ENCODE measurements around the gene DCDC2C. TPM values are rescaled to one million over a fixed set of nuclear protein-coding genes. Genes with fewer than 3 reads are reported as not detected.
A peak's percentile ranks its signal among the peaks of the same experiment; 100 is the strongest.

Gene DCDC2C
- total RNA-seq, 8 experiments from 2014 or later, result not detected

DNA sequence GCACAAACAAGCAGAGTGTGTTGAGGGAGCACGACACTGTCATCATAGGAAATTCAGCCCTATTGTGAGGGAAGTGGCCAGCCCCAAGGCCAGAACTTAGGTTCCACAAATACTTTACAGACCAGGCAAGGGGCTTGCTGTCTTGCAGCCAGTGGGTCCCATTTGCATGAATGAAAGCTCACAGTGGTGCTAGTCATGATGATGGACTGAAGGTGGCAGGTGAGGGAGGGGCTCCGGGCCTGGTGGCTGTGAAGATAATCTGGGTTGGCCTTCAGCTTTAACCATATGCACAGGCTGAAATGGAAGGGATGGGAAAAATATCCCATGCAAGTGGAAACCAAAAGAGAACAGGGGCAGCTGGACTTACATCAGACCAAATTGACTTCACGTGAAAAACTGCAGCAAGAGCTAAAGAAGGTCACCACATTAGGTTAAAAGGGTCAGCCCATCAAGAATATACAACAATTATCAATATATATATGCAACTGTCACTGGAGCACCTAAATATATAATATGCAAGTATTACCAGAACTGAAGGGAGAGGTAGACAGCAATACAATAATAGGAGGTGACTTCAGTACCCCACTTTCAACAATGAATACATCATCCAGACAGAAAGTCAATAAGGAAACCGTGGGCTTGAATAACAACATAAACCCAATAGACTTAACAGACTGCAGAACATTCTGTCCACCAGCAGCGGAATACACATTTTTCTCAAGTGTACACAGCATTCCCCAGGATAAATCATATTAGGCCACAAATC lies 39.6 kb downstream of the DCDC2C start:
- 0 to 75% (median 59%) methylated on average over 1 to 5 of the region's 5 CpGs; no CpG with 5 or more reads in 1 of the 10 experiments for WGBS, 10 experiments
- H3K27ac ChIP-seq, result peak overlapping the region in 1 of 2 donors; percentile 70
- H3K4me3 ChIP-seq, result no peak overlapping the region
- in situ Hi-C loops (cut with MboI; ENCODE audit: low pct_unique_long_range_greater_than_20kb in 2 of 9, low sequenced_read_pairs in 9 of 9, unreplicated experiment in 9 of 9), result loop anchor here in 1 of 9 experiments (25.0 kb wide), 1 partner anchor 1019 kb away; no protein-coding TSS in a partner anchor
- peaks cover 6 to 18% of the 10 kb centered on the region in 2 donors for H3K4me1 ChIP-seq (replicated peaks in 1 of 2)
- ATAC-seq (replicated peaks in 6 of 8), result peak in 5 of 8 experiments; percentile 52 to 87 (median 79)

DNA sequence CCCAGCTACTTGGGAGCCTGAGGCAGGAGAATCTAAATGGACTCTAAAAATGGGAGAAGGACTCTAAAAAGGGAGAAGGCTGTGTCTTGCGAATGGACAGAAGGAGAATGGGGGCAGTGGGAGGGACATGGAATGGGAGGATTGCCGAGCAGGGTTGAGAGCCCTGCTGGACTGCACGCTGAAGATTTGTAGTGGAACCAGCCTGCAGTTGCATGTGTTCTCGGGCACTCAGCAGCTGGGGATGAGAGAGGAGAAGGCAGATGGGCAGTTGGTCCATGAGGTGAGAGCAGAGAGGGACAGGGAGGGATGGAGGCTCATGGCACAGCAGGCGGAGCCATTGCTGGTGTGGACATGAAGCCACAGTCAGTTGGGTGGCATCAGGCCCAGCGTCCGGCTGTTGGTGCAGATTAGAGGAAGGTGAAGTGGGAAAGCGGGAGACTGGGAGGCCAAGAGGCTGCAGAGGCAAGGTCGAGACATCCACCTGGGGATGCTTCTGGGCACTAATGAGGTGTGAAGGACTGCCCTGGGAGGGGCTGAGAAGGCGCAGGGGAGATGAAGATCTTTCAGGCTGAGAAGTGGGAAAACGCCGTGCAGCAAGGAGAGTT lies 40.7 kb downstream of the DCDC2C start:
- Histone ChIP-seq H3K27ac (peak overlapping the region; percentile 2 to 51), H3K4me1 (replicated peaks in 1 of 2) (peaks cover 6 to 22% of the 10 kb centered on the region in 2 donors), H3K4me3 (no peak overlapping the region)
- in situ Hi-C loops (cut with MboI; ENCODE audit: low pct_unique_long_range_greater_than_20kb in 2 of 9, low sequenced_read_pairs in 9 of 9, unreplicated experiment in 9 of 9), result loop anchor here in 1 of 9 experiments (25.0 kb wide), 1 partner anchor 1018 kb away; no protein-coding TSS in a partner anchor
- WGBS, 10 experiments, result 20 to 92% (median 73%) methylated on average over 2 to 10 of the region's 12 CpGs; no CpG with 5 or more reads in 2 of the 10 experiments
- ATAC-seq (replicated peaks in 6 of 8), result no peak

DNA sequence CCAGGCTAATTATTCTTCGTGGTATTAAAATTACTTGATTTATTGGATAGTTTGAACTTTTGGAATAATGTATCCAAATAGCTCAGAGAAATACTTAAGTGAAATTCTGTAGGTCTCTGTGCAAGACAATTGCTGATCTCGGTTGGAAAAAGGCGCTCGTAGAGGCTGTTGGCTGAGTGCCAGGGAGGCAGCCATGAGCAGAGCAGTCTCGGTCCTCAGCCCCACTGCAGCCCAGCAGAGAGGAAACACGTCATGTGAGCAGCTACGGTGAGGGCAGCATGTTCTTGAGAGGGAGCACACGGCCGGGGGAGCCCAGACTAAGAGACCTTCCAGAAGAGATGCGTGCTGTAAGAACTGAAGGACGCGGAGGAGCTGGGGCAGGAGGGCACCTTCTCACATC lies 42.5 kb downstream of the DCDC2C start:
- in situ Hi-C loops (cut with MboI; ENCODE audit: low pct_unique_long_range_greater_than_20kb in 2 of 9, low sequenced_read_pairs in 9 of 9, unreplicated experiment in 9 of 9), result loop anchor here in 1 of 9 experiments (25.0 kb wide), 1 partner anchor 1016 kb away; no protein-coding TSS in a partner anchor
- ATAC-seq (replicated peaks in 6 of 8), result no peak
- H3K4me1 ChIP-seq (replicated peaks in 1 of 2), result peaks cover 6 to 19% of the 10 kb centered on the region in 2 donors
- 23 to 82% (median 77%) methylated on average over 1 to 12 of the region's 12 CpGs; no CpG with 5 or more reads in 1 of the 10 experiments for WGBS, 10 experiments
- H3K27ac ChIP-seq, result no peak overlapping the region
- no peak overlapping the region for H3K4me3 ChIP-seq

DNA sequence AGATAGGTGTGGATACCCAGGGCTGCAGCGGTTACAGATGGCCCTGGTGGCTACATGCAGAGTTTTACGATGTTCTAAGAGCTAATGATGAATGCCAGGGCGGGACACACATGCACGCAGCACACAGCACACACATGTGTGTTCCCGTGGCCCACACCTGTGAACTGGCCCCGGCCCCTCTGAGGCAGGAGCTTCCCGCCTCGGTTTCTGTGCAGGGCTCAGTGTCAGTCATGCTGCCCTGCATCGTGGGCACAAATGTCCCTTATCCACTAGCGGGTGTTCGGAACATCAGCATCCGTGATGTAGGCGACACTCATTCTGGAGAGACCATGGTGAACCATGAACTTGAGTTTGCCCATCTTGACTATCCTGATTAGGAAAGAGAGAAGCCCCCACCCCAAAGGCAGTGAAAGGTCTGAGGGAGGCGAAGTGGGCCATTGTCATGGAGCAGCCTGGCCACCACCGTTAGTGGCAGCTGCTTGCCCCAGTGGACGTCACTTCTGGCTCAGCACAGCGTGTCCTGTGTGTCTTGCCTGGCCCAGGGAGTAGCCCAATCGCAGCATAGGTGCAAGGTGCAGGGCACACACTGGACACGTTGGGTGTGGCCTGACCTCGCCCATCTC lies 43.8 kb downstream of the DCDC2C start:
- WGBS, 10 experiments, result 20 to 93% (median 83%) methylated on average over 2 to 14 of the region's 20 CpGs; no CpG with 5 or more reads in 1 of the 10 experiments
- Histone ChIP-seq H3K4me1 (replicated peaks in 1 of 2) (peaks cover 14 to 31% of the 10 kb centered on the region in 2 donors), H3K27ac (no peak overlapping the region), H3K4me3 (no peak overlapping the region)
- no peak for ATAC-seq (replicated peaks in 6 of 8)
- in situ Hi-C loops (cut with MboI; ENCODE audit: low pct_unique_long_range_greater_than_20kb in 2 of 9, low sequenced_read_pairs in 9 of 9, unreplicated experiment in 9 of 9), result loop anchor here in 1 of 9 experiments (25.0 kb wide), 1 partner anchor 1015 kb away; no protein-coding TSS in a partner anchor

DNA sequence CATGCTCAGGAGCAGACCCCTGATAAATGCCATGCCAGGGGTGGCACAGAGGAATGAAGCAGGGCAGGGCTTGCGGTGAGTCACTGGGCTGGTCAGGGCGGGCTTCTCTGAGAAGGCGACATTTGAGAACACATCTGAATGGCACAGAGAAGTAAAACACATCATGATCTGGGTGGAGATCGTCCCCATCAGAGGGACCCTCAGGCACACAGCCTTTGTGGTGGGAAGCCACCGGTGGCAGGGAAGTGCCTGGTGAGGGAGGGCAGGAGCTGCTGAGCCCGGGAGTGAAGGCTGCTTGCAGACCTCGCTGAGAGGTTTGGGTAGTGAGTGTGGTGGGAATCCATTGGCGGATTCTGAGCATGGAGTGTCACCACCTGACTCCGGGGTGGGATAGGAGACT lies 44.5 kb downstream of the DCDC2C start:
- no peak for ATAC-seq (replicated peaks in 6 of 8)
- no peak overlapping the region for H3K27ac ChIP-seq
- WGBS, 10 experiments, result 20 to 100% (median 72%) methylated on average over 1 to 4 of the region's 9 CpGs; no CpG with 5 or more reads in 4 of the 10 experiments
- peaks cover 10 to 32% of the 10 kb centered on the region in 2 donors for H3K4me1 ChIP-seq (replicated peaks in 1 of 2)
- H3K4me3 ChIP-seq, result no peak overlapping the region
- in situ Hi-C loops (cut with MboI; ENCODE audit: low pct_unique_long_range_greater_than_20kb in 2 of 9, low sequenced_read_pairs in 9 of 9, unreplicated experiment in 9 of 9), result loop anchor here in 1 of 9 experiments (25.0 kb wide), 1 partner anchor 1014 kb away; no protein-coding TSS in a partner anchor

DNA sequence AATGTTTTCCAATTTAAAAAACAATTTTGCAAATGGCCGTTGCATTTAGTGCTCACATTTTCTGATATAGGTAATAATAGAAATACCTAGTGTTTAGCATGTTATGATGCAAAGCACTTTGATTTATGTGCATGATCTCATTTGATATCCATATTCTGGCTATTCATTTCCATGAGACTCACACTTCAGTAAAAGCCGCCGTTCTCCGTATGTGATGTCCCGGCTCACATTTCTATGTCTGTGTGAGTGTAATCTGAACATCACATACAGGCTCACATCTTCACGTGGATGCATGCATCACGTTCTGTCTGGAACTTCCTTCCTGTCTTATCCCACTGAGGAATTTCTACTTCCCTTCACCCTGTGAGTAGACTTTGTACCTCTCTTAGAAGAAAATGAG lies 45.8 kb downstream of the DCDC2C start:
- H3K27ac ChIP-seq, result no peak overlapping the region
- 13 to 93% (median 78%) methylated on average over 1 to 7 of the region's 7 CpGs; no CpG with 5 or more reads in 1 of the 10 experiments for WGBS, 10 experiments
- no peak overlapping the region for H3K4me3 ChIP-seq
- in situ Hi-C loops (cut with MboI; ENCODE audit: low pct_unique_long_range_greater_than_20kb in 2 of 9, low sequenced_read_pairs in 9 of 9, unreplicated experiment in 9 of 9), result loop anchor here in 1 of 9 experiments (25.0 kb wide), 1 partner anchor 1013 kb away; no protein-coding TSS in a partner anchor
- H3K4me1 ChIP-seq (replicated peaks in 1 of 2), result peaks cover 17 to 31% of the 10 kb centered on the region in 2 donors
- ATAC-seq (replicated peaks in 6 of 8), result peak in 5 of 8 experiments; percentile 31 to 76 (median 71)

DNA sequence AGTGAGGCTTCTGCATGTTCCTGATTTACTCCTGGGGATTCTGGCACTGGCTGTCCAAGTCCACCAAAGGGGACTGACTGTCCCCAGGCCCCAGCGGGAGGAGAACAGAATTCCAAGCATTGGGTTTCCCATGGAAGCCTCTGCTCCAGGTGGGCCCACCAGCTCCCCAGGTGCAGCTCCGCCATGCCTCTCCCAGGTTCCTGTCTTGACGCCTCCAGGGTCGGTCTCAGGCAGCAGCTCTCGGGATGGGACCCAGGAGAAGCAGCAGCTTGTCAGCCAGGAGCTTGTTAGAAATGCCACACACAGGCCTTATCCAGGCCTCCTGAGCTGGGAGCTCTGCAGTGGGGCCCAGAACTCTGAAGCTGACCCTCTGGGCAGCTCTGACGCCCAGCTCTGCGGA lies 47.9 kb downstream of the DCDC2C start:
- in situ Hi-C loops (cut with MboI; ENCODE audit: low pct_unique_long_range_greater_than_20kb in 2 of 9, low sequenced_read_pairs in 9 of 9, unreplicated experiment in 9 of 9), result no loop called here
- ATAC-seq (replicated peaks in 6 of 8), result peak in 1 of 8 experiments; percentile 18
- peak overlapping the region; percentile 40 to 64 for H3K27ac ChIP-seq
- H3K4me1 ChIP-seq (replicated peaks in 1 of 2), result peaks cover 23 to 38% of the 10 kb centered on the region in 2 donors
- H3K4me3 ChIP-seq, result no peak overlapping the region
- WGBS, 10 experiments, result 100% methylated on average over 1 to 2 of the region's 7 CpGs; no CpG with 5 or more reads in 7 of the 10 experiments

DNA sequence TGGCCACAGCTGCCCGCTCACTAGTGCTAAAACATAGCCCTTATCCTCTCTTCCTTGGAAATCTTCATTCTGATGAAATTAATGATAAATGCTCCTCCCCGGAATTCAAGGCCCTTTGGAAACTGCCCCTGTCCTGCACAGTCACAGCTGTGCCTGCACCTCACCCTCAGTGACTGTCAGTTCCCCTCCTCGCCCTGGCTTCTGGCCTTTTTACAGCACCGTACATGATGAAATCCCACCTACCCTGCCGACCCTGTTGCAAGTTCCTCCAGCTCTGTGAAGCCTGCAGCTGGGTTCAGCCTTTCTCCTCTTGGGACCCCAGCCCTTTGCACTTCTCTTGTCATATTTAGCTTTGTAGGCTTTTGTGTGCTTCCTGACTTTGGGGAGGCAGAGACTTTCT lies 48.4 kb downstream of the DCDC2C start:
- in situ Hi-C loops (cut with MboI; ENCODE audit: low pct_unique_long_range_greater_than_20kb in 2 of 9, low sequenced_read_pairs in 9 of 9, unreplicated experiment in 9 of 9), result no loop called here
- peaks cover 26 to 43% of the 10 kb centered on the region in 2 donors for H3K4me1 ChIP-seq (replicated peaks in 1 of 2)
- no peak overlapping the region for H3K4me3 ChIP-seq
- peak in 5 of 8 experiments; percentile 9 to 79 (median 75) for ATAC-seq (replicated peaks in 6 of 8)
- WGBS, 10 experiments, result 0 to 56% (median 32%) methylated on average over 1 to 5 of the region's 5 CpGs; no CpG with 5 or more reads in 2 of the 10 experiments
- peak overlapping the region; percentile 40 to 64 for H3K27ac ChIP-seq

DNA sequence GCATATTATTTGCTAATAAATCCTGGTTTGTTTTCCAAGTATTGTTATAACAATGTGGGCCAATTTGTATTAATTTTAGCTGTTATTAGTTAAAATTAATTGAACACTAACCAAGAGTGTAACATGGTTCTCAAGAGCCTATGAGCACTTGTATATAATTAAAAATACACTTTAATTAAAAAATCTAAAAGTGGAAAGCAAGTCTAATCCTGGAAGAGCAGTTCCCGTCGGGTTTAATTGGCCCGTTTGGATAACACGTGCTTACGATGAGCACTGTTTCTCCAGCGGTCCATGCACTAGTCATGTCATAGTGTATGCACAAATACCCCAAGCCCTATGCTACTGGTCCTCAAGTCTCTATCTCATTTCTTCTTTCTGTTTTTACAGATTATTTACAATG lies 49.0 kb downstream of the DCDC2C start:
- in situ Hi-C loops (cut with MboI; ENCODE audit: low pct_unique_long_range_greater_than_20kb in 2 of 9, low sequenced_read_pairs in 9 of 9, unreplicated experiment in 9 of 9), result no loop called here
- Histone ChIP-seq H3K4me1 (replicated peaks in 1 of 2) (peaks cover 26 to 43% of the 10 kb centered on the region in 2 donors), H3K27ac (no peak overlapping the region), H3K4me3 (no peak overlapping the region)
- WGBS, 10 experiments, result 20 to 100% (median 80%) methylated on average over 1 to 6 of the region's 6 CpGs; no CpG with 5 or more reads in 1 of the 10 experiments
- ATAC-seq (replicated peaks in 6 of 8), result no peak

DNA sequence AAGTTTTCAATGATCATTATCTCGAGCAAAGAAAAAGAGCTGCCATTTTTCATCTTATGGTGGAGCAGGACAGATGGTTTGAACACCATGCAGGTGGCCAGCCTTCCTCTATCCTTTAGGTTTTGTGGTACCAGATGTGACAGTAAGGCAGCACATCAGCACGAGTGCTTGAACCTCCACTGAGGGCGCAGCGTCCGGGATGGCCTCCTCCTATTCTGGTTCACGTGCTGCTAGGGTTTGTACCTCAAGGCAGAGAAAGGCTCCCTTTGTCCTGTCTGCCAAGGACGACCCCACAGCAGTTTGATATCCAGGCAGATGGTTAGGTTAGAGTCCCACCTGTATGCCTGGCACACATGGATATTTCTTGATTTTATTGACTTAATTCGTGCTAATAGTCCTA lies 50.2 kb downstream of the DCDC2C start:
- Histone ChIP-seq H3K27ac (no peak overlapping the region), H3K4me3 (no peak overlapping the region), H3K4me1 (replicated peaks in 1 of 2) (peaks cover 26 to 43% of the 10 kb centered on the region in 2 donors)
- in situ Hi-C loops (cut with MboI; ENCODE audit: low pct_unique_long_range_greater_than_20kb in 2 of 9, low sequenced_read_pairs in 9 of 9, unreplicated experiment in 9 of 9), result no loop called here
- 0 to 84% (median 20%) methylated on average over 1 to 7 of the region's 8 CpGs; no CpG with 5 or more reads in 3 of the 10 experiments for WGBS, 10 experiments
- no peak for ATAC-seq (replicated peaks in 6 of 8)

DNA sequence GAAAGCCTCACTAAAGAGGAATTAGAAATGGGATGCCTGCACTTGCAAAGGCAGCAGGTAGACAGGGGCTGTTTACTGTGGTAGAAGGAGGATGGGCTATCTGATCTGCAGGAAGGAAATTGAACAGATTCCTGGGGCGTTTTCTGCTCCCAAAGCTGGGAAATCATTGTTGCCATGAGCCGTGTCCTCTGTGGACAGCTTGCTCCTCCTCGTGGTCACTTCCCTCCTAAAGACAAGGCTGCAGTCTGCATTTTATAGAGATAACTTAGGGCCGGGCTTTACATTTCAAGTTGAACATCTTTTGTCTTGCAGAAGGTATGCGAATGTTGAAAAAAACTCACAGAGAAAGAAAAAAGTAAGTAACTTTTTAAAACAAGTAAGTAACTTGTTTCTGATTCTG lies 50.9 kb downstream of the DCDC2C start:
- Histone ChIP-seq H3K4me3 (no peak overlapping the region), H3K4me1 (replicated peaks in 1 of 2) (peaks cover 26 to 39% of the 10 kb centered on the region in 2 donors), H3K27ac (no peak overlapping the region)
- ATAC-seq (replicated peaks in 6 of 8), result peak in 1 of 8 experiments; percentile 13
- 0 to 73% (median 29%) methylated on average over 2 to 5 of the region's 5 CpGs; no CpG with 5 or more reads in 2 of the 10 experiments for WGBS, 10 experiments
- in situ Hi-C loops (cut with MboI; ENCODE audit: low pct_unique_long_range_greater_than_20kb in 2 of 9, low sequenced_read_pairs in 9 of 9, unreplicated experiment in 9 of 9), result no loop called here

DNA sequence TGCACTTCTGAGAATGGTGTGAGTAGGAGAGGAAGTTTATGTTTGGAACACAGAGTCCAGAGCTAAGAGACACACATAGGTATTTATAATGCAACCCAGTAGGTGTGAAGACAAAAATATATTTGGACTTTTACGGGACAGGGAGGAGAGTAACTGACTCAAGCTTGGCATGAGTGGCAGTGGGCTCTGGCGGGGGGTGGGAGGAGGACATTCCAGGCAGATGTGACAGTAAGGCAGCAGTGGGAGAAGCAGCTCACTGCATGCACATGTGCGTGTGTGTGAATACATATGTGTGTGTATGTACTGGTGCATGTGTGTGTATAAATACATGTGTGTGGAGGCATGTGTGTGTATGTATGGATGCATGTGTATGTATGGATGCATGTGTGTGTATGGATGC lies 51.4 kb downstream of the DCDC2C start:
- WGBS, 10 experiments, result 14 to 92% (median 79%) methylated on average over 1 to 3 of the region's 3 CpGs; no CpG with 5 or more reads in 3 of the 10 experiments
- in situ Hi-C loops (cut with MboI; ENCODE audit: low pct_unique_long_range_greater_than_20kb in 2 of 9, low sequenced_read_pairs in 9 of 9, unreplicated experiment in 9 of 9), result no loop called here
- ATAC-seq (replicated peaks in 6 of 8), result no peak
- Histone ChIP-seq H3K4me3 (no peak overlapping the region), H3K4me1 (replicated peaks in 1 of 2) (peaks cover 26 to 44% of the 10 kb centered on the region in 2 donors), H3K27ac (no peak overlapping the region)
